Femur (tissue), 1 donor: Measurements from ENCODE around the gene GCNT1.
"Not testable (repeated sequence)": the region's sequence is repeated elsewhere in the genome, so short reads cannot be mapped to it uniquely, and the experiment has no call there.

Source experiments
- DNase-seq: peaks from one replicate; pipeline ENCODE4 v3.0.0-alpha.2; 2017

GCNT1 gene

GRCh38 chr9:76444322-76444929, 14.6 kb upstream of the GCNT1 start:
- DNase-seq, result no peak

- no peak for DNase-seq
These were observed 13.0 kb upstream of the GCNT1 start for GRCh38 chr9:76445976-76446375.

- no peak for DNase-seq
These were observed 10.5 kb upstream of the GCNT1 start for GRCh38 chr9:76448501-76448900.

DNA sequence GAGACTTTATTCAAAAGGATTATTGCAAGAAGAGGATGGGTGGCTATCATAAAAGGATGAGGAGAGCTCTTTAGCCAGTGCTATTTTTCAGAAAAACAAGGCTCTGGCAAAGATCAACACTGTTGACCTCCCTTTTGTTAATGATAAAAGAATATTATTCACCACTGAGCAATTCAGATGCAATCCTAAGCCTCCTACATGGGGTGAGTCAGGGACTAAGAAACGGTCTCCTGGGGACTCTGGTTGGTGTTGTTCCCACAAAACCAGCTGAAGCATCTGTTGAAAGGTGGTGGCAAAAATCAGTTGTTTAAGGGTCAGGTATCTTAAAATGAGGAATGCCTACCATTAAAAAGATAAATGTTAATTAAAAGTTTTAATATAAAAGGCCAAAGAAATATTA, 7.7 kb upstream of the GCNT1 start:
- DNase-seq, result no peak

DNA sequence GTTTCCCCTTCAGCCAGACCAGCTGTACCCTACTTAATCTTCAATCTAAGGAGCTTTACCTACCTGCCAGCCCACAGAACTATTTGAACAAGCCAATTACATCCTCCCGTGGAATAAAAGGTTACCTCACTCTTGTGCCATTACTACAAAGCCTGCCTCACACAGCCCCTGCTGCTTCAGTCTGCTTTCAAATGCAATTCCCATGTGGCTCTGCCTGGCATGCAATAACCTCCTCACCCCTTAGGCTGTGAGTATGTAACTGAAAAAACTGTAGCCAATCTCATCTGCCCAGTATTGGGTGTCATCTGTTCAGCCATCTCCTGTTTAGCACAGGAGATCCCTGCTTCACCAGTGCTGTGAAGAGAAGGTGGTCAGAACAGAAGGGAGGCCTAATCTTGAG, 6.1 kb upstream of the GCNT1 start:
- DNase-seq, result no peak

GRCh38 chr9:76453785-76454184, 5.2 kb upstream of the GCNT1 start:
- DNase-seq, result no peak

DNA sequence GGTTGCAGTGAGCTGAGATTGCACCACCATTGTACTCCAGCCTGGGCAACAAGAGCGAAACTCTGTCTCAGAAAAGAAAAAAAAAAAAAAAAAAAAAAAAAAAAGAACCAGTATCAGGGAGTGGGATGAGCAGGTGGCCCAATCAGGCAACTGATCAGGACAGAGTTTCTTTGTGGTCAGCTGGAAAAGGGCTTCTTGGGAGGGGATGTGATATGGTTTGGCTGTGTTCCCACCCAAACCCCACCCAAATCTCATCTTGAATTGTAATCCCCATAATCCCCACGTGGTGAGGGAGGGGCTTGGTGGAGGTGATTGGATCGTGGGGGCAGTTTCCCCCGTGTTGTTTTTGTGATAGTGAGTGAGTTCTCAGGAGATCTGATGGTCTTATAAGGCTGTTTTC, 4.7 kb upstream of the GCNT1 start:
- DNase-seq, result no peak

- peak; percentile 71 for DNase-seq
These were observed 2.6 kb upstream of the GCNT1 start for GRCh38 chr9:76456202-76456926.

GRCh38 chr9:76459694-76460635, 983 bp downstream of the GCNT1 start:
- DNase-seq, result peak; percentile 38

DNA sequence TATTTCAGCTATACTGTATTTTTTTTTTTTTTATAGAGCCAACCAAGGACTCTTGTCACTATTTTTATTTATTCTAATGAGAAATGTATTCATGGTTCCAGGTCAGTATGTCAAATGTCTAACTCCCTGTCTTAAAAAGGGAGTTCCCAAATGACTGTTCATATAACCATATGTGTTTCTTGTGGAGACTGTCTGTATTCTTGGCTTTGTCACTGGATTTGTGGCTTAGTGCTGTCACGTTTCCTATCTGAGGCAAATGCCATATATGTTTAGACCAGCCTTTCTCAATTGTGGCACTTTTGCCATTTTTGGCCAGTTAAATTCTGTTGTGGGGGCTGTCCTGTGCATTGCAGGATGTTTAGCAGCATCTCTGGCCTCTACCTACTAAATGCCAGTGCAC, 3.1 kb downstream of the GCNT1 start:
- DNase-seq, result no peak

- DNase-seq, result no peak
These were observed 4.2 kb downstream of the GCNT1 start for GRCh38 chr9:76463211-76463610.

DNA sequence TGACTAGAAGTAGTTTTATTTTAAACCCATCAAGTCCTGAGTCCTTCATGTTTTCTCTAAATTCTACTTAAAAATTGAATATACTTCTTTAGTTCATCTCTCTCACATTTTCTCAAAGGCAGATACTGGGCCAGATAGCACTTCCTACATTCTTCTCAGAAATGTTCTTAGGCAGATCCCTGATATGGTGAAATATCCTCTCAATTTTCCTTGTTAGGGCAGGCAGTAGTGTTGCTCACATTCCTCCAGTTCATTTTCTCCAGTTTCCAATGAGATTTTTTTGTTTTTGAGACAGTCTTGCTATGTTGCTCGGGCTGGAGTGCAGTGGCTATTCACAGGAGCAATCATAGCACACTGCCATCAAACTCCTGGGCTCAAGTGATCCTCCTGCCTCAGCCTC, 5.7 kb downstream of the GCNT1 start:
- no peak for DNase-seq

GRCh38 chr9:76465442-76466298, 6.7 kb downstream of the GCNT1 start:
- no peak for DNase-seq

DNA sequence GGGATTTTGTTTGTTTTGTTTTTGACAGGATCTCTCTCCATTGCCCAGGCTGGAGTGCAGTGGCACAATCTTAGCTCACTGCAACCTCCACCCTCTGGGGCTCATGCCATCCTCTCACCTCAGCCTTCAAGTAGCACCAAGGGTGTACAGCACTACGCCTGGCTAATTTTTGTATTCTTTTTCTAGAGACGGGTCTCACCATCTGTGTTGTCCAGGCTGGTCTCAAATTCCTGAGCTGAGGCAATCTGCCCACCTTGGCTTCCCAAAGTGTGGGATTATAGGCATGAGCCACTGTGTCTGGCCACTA, 7.3 kb downstream of the GCNT1 start:
- no peak for DNase-seq

- no peak for DNase-seq
These were observed 15.4 kb downstream of the GCNT1 start for GRCh38 chr9:76474419-76474818.

DNA sequence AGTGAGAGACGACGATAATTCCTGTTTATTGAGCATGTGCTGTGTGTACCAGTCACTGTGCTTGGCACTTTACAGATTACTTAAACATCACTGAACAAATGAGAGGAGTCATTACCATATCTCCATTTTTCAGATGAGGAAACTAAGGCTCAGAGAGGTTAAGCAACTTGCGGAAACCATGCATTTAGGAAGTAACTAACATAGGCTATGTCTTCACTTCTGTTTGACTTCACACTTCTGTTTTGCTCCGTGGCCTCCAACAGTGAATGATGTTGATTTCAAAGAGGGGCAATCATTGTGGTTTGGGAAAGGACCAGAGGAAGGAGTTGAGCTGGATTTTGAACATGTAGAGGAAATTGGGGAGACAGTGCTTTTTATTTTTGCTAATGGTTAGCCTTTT, 16.7 kb downstream of the GCNT1 start:
- DNase-seq, result no peak

GRCh38 chr9:76477818-76478217, 18.8 kb downstream of the GCNT1 start:
- DNase-seq, result not testable (repeated sequence)

DNA sequence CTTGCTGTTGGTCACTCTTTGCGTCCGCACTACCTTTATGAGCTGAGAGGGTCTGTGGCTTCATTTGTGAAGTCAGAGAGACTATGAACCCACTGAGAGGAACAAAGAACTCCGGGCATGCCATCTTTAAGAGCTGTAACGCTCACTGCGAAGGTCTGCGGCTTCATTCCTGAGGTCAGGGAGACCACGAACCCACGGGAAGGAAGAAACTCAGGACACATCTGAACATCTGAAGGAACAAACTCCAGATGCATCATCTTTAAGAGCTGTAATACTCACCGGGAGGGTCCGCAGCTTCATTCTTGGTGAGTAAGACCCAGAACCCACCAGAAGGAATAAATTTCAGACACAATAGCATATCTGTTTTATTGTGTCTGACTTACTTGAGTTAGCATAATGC, 19.2 kb downstream of the GCNT1 start:
- no peak for DNase-seq

GRCh38 chr9:76479337-76479736, 20.4 kb downstream of the GCNT1 start:
- not testable (repeated sequence) for DNase-seq

GRCh38 chr9:76486151-76486550, 27.2 kb downstream of the GCNT1 start:
- DNase-seq, result no peak

GRCh38 chr9:76490249-76490990, 31.4 kb downstream of the GCNT1 start:
- DNase-seq, result no peak

DNA sequence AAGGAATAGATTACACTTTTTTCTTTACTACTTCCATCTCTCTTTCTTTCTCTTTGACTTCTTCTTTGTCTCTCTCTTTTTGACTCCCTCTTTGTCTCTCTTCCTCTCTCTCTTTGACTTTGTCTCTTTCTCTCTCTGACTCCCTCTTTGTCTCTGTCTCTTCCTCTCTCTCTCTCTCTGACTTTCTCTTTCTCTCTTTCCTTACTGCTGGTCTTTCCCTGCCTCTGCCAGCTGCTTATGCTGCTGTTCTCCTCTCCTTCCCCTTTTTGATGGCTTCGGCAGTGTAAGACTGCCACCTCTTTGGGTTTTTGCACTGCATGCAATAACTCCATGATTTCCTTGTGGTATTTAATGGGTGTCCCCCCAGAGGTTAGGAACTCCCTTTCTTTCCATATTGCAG, 32.1 kb downstream of the GCNT1 start:
- DNase-seq, result not testable (repeated sequence)
